ENCODE results near the gene KIAA1217.

KIAA1217 gene

GRCh38 chr10:24568042-24568441 is 359.1 kb downstream of the KIAA1217 start:
- DNase-seq, result no peak

DNA sequence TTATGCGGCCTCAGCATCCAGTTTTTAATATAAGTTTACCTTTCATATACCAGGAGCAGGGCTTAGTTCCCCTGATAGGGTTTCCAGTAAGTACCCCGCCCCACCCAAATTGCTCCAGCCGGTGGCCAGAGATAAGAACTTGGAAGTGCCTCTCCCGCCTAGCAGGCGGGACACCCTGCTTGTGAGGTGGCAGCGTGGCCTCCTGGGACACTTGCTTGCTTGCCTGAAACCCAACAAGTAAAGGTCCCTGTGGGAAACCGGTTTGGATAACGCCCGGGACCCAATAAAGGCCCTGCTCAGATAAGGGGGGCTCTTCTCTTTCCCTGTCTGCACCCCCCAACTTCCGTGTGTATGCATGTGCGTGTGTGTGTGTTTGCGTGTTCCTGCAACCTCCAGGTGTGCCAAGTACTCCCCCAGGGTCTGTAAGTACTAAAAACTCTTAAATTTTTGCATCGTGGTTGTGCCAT is 360.4 kb downstream of the KIAA1217 start:
- no peak for DNase-seq

- DNase-seq, result no peak
Measured at GRCh38 chr10:24569828-24570657, 361.1 kb downstream of the KIAA1217 start.

- no peak for DNase-seq
Measured at GRCh38 chr10:24570658-24571426, 361.9 kb downstream of the KIAA1217 start.

DNA sequence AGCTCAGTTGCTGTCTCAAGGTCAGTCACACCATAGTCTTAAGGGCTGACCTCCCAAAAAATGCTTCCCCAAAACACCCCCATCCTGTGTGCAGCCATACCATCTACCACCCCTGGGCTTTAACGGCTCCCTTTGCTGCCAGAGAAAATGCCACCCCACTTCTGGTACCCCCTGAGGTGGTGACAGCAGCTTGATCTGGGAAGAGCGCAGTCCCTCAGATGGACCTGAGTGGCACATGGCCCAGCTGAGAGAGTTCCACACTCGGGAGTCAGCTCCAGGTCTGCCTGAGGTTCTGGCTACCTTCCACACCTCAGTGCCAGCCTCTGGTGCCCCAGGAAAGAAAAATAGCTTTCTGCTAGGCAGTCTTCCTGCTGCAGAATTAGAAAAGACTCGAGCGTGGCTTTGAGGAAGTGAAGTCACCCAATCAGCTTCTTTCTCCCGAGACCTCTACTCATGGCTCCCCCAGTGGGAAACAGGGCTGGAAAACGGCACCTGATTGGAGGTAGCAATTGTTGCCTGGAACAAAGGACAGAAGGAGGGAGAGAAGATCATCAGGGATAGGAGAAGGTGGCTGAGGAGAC is 363.0 kb downstream of the KIAA1217 start:
- no peak for DNase-seq

- DNase-seq, result no peak
Measured at GRCh38 chr10:24574161-24574560, 365.2 kb downstream of the KIAA1217 start.

GRCh38 chr10:24574578-24575155 is 365.7 kb downstream of the KIAA1217 start:
- DNase-seq, result no peak

GRCh38 chr10:24575481-24576002 is 366.6 kb downstream of the KIAA1217 start:
- no peak for DNase-seq

GRCh38 chr10:24579448-24579847 is 370.5 kb downstream of the KIAA1217 start:
- DNase-seq, result no peak

GRCh38 chr10:24579906-24580305 is 371.0 kb downstream of the KIAA1217 start:
- no peak for DNase-seq

DNA sequence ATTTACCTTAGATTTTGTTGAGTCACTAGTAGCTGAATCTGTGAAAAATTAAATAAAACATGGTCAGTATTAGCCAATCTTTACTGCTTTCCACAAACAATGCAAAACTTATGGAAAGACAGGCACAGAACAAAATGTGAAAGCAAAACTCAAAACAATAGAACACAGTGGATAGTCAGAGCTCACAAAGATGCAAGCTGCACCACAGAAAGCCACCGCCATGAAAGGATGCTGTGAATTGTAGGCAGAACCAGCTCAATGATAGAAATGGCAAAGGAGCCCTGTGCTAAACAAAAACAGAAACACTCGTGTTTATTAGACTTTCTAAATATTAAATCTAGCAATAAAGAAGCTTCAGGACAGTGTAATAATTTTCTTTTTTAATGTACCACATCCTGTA is 380.3 kb downstream of the KIAA1217 start:
- no peak for DNase-seq

DNA sequence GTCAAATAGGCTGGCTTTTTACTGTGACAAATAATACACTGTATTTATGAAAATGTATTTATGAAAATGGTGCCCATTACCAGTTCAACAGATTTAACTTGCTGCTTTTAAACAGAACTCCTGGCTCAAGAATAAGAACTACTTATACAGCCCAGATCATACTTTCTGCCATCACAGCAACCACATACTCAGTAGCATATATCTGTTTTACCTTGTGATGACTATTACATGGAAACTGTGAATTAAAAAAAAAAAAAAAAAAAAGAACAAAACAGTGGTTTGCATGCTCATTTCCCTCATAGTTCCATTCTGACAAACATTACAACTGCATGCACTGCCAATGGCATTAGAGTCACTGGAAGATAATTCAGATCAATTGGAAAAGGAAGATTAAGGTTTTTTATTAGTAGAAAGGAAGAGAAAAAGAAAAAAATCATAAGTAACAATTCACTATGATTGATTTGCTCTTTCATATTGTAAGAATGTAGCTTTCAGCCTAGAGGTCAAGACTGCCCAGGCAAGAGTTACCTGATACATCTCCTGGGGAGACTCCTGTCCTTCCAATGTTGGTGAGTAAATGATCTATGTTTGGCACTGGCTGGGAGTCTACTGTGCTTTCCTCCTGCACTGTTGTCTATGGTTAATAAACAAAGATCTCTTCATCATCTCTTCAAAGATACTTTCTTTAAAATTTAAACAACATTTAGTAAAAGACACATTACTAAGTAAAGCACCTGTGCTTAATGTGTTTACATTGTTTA is 381.9 kb downstream of the KIAA1217 start:
- DNase-seq, result no peak

- DNase-seq, result no peak
Measured at GRCh38 chr10:24596217-24596930, 387.4 kb downstream of the KIAA1217 start.

- DNase-seq, result no peak
Measured at GRCh38 chr10:24597426-24597825, 388.5 kb downstream of the KIAA1217 start.

Measured in DMS79 (cell line).